Neuron (in vitro differentiated cells): Measurements from ENCODE around the gene MASTL.

Experiments
- H2AFZ ChIP-seq: one replicate; pipeline ENCODE4 v1.6.1; 2013; ENCODE audit warnings: low read depth, mild to moderate bottlenecking, inconsistent platforms, low read length, moderate library complexity
- H3K27me3 ChIP-seq: one replicate; pipeline ENCODE4 v1.6.1; 2013; ENCODE audit warnings: low read length; ENCODE audit not compliant: insufficient read depth
- H3K36me3 ChIP-seq: one replicate; pipeline ENCODE4 v1.6.1; 2013; ENCODE audit warnings: low read length; ENCODE audit not compliant: insufficient read depth
- H3K4me1 ChIP-seq: one replicate; pipeline ENCODE4 v1.6.1; 2013; ENCODE audit warnings: low read length; ENCODE audit not compliant: insufficient read depth
- H3K4me3 ChIP-seq: 2 replicates; pipeline ENCODE4 v1.5.1; 2013; ENCODE audit warnings: mild to moderate bottlenecking, low read length, moderate library complexity
- H3K9me3 ChIP-seq: one replicate; pipeline ENCODE4 v1.6.1; 2013; ENCODE audit warnings: low read length

The MASTL gene

GRCh38 chr10:27169849-27170248, 14.7 kb downstream of the MASTL start:
- Histone ChIP-seq H3K36me3 (peaks cover 69% of the 10 kb centered on the region), H3K9me3 (no peaks in the 10 kb centered on the region), H3K27me3 (no peaks in the 10 kb centered on the region), H2AFZ (no peak overlapping the region), H3K4me3 (no peak overlapping the region), H3K4me1 (no peaks in the 10 kb centered on the region)

- Histone ChIP-seq H3K36me3 (peaks cover 36% of the 10 kb centered on the region), H3K4me1 (no peaks in the 10 kb centered on the region), H3K27me3 (no peaks in the 10 kb centered on the region), H3K4me3 (no peak overlapping the region), H2AFZ (no peak overlapping the region), H3K9me3 (no peaks in the 10 kb centered on the region)
Observed at GRCh38 chr10:27188259-27188658, 33.1 kb downstream of the MASTL start.

- Histone ChIP-seq H3K27me3 (no peaks in the 10 kb centered on the region), H3K9me3 (no peaks in the 10 kb centered on the region), H2AFZ (no peak overlapping the region), H3K4me3 (no peak overlapping the region), H3K36me3 (peaks cover 31% of the 10 kb centered on the region), H3K4me1 (no peaks in the 10 kb centered on the region)
Observed at GRCh38 chr10:27188897-27189296, 33.7 kb downstream of the MASTL start.

- Histone ChIP-seq H3K27me3 (no peaks in the 10 kb centered on the region), H3K4me3 (no peak overlapping the region), H2AFZ (no peak overlapping the region), H3K9me3 (no peaks in the 10 kb centered on the region), H3K4me1 (no peaks in the 10 kb centered on the region), H3K36me3 (peaks cover 19% of the 10 kb centered on the region)
Observed at GRCh38 chr10:27190508-27190907, 35.4 kb downstream of the MASTL start.

GRCh38 chr10:27192284-27192683, 37.1 kb downstream of the MASTL start:
- Histone ChIP-seq H3K4me3 (no peak overlapping the region), H2AFZ (no peak overlapping the region), H3K36me3 (peaks cover 12% of the 10 kb centered on the region), H3K4me1 (no peaks in the 10 kb centered on the region), H3K27me3 (no peaks in the 10 kb centered on the region), H3K9me3 (no peaks in the 10 kb centered on the region)

GRCh38 chr10:27197980-27198620, 42.9 kb downstream of the MASTL start:
- Histone ChIP-seq H3K36me3 (peaks cover 21% of the 10 kb centered on the region), H3K4me3 (no peak overlapping the region), H3K4me1 (no peaks in the 10 kb centered on the region), H2AFZ (no peak overlapping the region), H3K27me3 (no peaks in the 10 kb centered on the region), H3K9me3 (no peaks in the 10 kb centered on the region)

GRCh38 chr10:27203806-27204205, 48.7 kb downstream of the MASTL start:
- Histone ChIP-seq H3K4me1 (no peaks in the 10 kb centered on the region), H3K27me3 (no peaks in the 10 kb centered on the region), H3K9me3 (no peaks in the 10 kb centered on the region), H3K4me3 (no peak overlapping the region), H3K36me3 (peaks cover 39% of the 10 kb centered on the region), H2AFZ (no peak overlapping the region)

- Histone ChIP-seq H2AFZ (no peak overlapping the region), H3K4me1 (no peaks in the 10 kb centered on the region), H3K4me3 (no peak overlapping the region), H3K36me3 (peaks cover 50% of the 10 kb centered on the region), H3K27me3 (no peaks in the 10 kb centered on the region), H3K9me3 (no peaks in the 10 kb centered on the region)
Observed at GRCh38 chr10:27207350-27207749, 52.2 kb downstream of the MASTL start.

- no peaks in the 10 kb centered on the region for H3K27me3 ChIP-seq
- peaks cover 31% of the 10 kb centered on the region for H3K36me3 ChIP-seq
- H2AFZ ChIP-seq, result no peak overlapping the region
- no peak overlapping the region for H3K4me3 ChIP-seq
- no peaks in the 10 kb centered on the region for H3K4me1 ChIP-seq
- H3K9me3 ChIP-seq, result no peaks in the 10 kb centered on the region
Observed at GRCh38 chr10:27223964-27224363, 68.8 kb downstream of the MASTL start.

GRCh38 chr10:27225011-27225590, 69.9 kb downstream of the MASTL start:
- H3K4me1 ChIP-seq, result no peaks in the 10 kb centered on the region
- no peak overlapping the region for H2AFZ ChIP-seq
- no peak overlapping the region for H3K4me3 ChIP-seq
- H3K36me3 ChIP-seq, result peaks cover 28% of the 10 kb centered on the region
- no peaks in the 10 kb centered on the region for H3K27me3 ChIP-seq
- H3K9me3 ChIP-seq, result no peaks in the 10 kb centered on the region

GRCh38 chr10:27225642-27226257, 70.6 kb downstream of the MASTL start:
- Histone ChIP-seq H3K4me1 (no peaks in the 10 kb centered on the region), H3K36me3 (peaks cover 25% of the 10 kb centered on the region), H3K4me3 (no peak overlapping the region), H2AFZ (no peak overlapping the region), H3K9me3 (no peaks in the 10 kb centered on the region), H3K27me3 (no peaks in the 10 kb centered on the region)

GRCh38 chr10:27230022-27230421, 74.9 kb downstream of the MASTL start:
- Histone ChIP-seq H3K4me3 (no peak overlapping the region), H3K27me3 (no peaks in the 10 kb centered on the region), H3K36me3 (peaks cover 22% of the 10 kb centered on the region), H3K4me1 (no peaks in the 10 kb centered on the region), H2AFZ (no peak overlapping the region), H3K9me3 (no peaks in the 10 kb centered on the region)

GRCh38 chr10:27235706-27236105, 80.6 kb downstream of the MASTL start:
- Histone ChIP-seq H3K4me1 (no peaks in the 10 kb centered on the region), H3K9me3 (no peaks in the 10 kb centered on the region), H3K27me3 (no peaks in the 10 kb centered on the region), H3K36me3 (peaks cover 14% of the 10 kb centered on the region), H2AFZ (no peak overlapping the region), H3K4me3 (no peak overlapping the region)
